Stimulated activated naive CD8-positive, alpha-beta T cell treated with anti-CD3 and anti-CD28 coated beads, Interleukin-15, Interleukin-2, amounts not matched to agents 100 ng/mL and 50 ng/mL, for 24 hours (primary cell): Measurements from ENCODE around the gene LSAMP.

Experiments
- H3K27ac Mint-ChIP-seq: one replicate; pipeline ENCODE4 v1.8.0; 2021; ENCODE audit warnings: mild to moderate bottlenecking, mixed read lengths
- H3K27me3 Mint-ChIP-seq: one replicate; pipeline ENCODE4 v1.8.0; 2021; ENCODE audit warnings: mixed read lengths
- H3K36me3 Mint-ChIP-seq: one replicate; pipeline ENCODE4 v1.8.0; 2021; ENCODE audit warnings: low read depth, mixed read lengths
- H3K4me1 Mint-ChIP-seq: one replicate; pipeline ENCODE4 v1.8.0; 2021; ENCODE audit warnings: low read depth, mixed read lengths
- H3K4me3 Mint-ChIP-seq: one replicate; pipeline ENCODE4 v1.8.0; 2021; ENCODE audit warnings: mild to moderate bottlenecking, mixed read lengths
- H3K9me3 Mint-ChIP-seq: one replicate; pipeline ENCODE4 v1.8.0; 2021; ENCODE audit warnings: mixed read lengths

The LSAMP gene

DNA sequence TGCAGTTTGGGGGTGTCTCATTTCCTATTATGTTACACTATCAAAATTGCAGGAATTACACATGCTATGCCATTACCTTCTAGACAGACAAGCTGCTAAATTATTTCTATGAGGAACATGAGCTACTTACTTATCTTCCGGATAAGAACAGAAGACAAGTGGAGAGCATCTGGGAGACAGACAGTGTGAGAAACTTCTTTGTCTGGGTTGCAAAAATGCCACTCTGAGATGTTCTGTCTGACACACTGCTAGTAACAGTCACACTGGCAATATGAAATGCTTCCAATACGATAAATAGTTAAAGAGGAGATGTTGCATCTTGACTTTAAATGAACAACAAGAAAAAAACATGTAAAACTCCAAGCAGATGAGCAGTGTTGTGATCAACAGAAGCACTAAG, 40.1 kb downstream of the LSAMP start:
- H3K36me3 Mint-ChIP-seq = no peaks in the 10 kb centered on the region
- no peaks in the 10 kb centered on the region for H3K9me3 Mint-ChIP-seq
- no peaks in the 10 kb centered on the region for H3K4me1 Mint-ChIP-seq
- H3K27me3 Mint-ChIP-seq = no peaks in the 10 kb centered on the region
- no peak overlapping the region for H3K27ac Mint-ChIP-seq
- no peak overlapping the region for H3K4me3 Mint-ChIP-seq

GRCh38 chr3:116399701-116400226, 45.5 kb downstream of the LSAMP start:
- H3K4me1 Mint-ChIP-seq = no peaks in the 10 kb centered on the region
- no peaks in the 10 kb centered on the region for H3K9me3 Mint-ChIP-seq
- no peak overlapping the region for H3K4me3 Mint-ChIP-seq
- H3K27ac Mint-ChIP-seq = no peak overlapping the region
- H3K27me3 Mint-ChIP-seq = no peaks in the 10 kb centered on the region
- H3K36me3 Mint-ChIP-seq = no peaks in the 10 kb centered on the region

DNA sequence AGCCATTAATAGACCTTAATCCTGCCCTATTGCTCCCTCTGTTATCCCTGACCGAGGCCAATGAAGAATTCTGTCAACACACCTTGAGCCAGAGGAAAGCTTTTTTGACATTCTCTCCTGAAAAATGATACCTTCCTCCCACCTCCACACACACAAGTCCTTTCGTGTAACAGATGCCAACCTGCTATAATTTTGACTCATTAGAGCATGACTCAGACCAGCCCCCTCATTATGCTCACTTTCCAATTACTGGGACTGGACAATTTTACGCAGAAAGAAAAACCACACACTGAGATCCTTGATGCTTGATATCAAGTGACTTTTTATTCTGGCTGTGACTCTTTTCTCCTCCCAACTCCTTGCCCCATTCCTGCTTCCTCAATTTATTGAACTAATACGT, 50.9 kb downstream of the LSAMP start:
- no peak overlapping the region for H3K4me3 Mint-ChIP-seq
- no peak overlapping the region for H3K27ac Mint-ChIP-seq
- peaks cover 4% of the 10 kb centered on the region for H3K9me3 Mint-ChIP-seq
- no peaks in the 10 kb centered on the region for H3K27me3 Mint-ChIP-seq
- no peaks in the 10 kb centered on the region for H3K4me1 Mint-ChIP-seq
- no peaks in the 10 kb centered on the region for H3K36me3 Mint-ChIP-seq

DNA sequence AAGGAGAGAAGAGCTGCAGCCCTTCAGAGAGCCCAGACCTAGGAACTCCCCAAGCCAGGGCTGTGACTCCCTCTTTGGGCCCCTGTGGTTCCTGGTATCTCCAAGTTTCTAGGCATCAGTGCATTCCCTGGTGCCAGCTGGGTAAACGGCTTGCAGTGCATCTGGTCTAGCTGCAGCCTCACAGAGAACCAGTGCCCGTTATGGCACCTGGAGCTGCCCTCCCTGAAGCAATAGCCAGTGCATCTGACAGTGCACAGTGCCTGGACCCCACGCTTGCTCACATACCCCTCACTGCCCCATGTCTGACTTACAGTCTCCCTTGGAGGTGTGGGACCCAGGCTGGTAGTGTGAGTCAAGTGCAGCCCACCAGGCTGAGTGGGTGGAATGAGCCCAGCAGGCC, 52.1 kb downstream of the LSAMP start:
- Mint-ChIP-seq H3K36me3 (no peaks in the 10 kb centered on the region), H3K9me3 (peaks cover 4% of the 10 kb centered on the region), H3K27me3 (no peaks in the 10 kb centered on the region), H3K4me3 (no peak overlapping the region), H3K27ac (no peak overlapping the region), H3K4me1 (no peaks in the 10 kb centered on the region)

DNA sequence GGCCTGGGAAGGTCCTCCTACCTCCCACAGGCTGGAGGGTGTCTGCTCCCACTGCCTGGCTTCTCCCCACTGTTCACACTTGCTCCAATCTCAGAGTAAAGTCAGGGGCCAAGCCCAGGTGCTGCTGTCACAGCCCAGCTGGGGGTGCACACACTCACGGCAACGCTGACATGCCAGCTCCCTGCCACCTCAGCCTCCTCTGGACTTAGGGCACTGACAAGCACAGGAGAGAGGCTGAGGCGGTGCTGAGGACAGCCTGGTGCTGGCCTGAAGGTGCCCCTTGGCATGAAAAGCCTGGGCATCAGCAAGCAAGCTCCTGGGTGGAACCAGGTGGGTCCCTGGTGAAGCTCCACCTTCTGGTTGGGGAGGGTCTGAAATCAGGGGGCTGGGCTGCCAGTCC, 53.0 kb downstream of the LSAMP start:
- Mint-ChIP-seq H3K4me3 (no peak overlapping the region), H3K9me3 (peaks cover 4% of the 10 kb centered on the region), H3K36me3 (no peaks in the 10 kb centered on the region), H3K27ac (no peak overlapping the region), H3K4me1 (no peaks in the 10 kb centered on the region), H3K27me3 (no peaks in the 10 kb centered on the region)

DNA sequence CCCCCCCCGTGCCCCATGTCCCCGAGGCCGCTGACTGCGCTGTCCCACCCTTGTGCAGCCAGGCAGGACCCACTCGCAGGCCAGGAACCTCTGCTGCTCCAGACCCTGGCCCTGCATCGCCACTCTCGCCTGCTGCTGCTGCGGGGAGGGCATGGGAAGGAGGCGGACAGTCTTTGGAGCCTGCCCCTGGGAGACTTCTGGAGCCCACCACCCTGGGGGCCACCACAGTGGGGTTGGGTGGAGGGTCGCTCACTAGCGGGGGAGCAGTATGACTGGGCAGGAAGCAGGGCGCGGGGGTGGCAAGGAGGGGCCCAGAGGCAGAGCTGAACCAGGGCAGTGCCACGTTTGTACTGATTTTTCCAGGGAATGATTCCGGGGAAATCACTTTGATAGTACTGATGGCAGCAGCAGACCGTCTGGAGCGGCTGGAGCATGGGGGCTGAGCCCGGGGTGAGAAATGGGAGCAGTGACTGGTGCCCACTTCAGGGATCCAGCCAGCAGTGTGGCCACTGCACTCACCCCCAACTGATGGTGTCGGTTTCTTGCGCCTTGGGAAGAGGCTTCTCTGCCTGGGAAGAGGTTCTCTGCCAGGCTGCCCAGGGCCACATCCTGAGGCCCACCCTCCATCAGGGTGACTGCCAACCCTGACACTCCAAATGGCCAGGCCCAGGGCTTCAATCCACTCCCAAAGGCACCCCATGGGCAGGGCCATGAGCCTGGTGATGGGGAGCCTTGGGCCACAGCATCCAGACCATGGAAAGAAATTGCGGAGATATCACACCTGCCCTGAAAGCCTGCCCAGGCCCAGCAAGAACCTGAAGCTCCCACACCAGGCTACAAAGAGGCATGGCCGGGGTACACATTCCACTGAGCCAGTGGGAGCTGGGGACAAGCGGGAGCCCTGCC, 53.7 kb downstream of the LSAMP start:
- Mint-ChIP-seq H3K27me3 (no peaks in the 10 kb centered on the region), H3K27ac (no peak overlapping the region), H3K36me3 (no peaks in the 10 kb centered on the region), H3K4me1 (no peaks in the 10 kb centered on the region), H3K9me3 (peaks cover 9% of the 10 kb centered on the region), H3K4me3 (no peak overlapping the region)

GRCh38 chr3:116390318-116390717, 55.0 kb downstream of the LSAMP start:
- peaks cover 10% of the 10 kb centered on the region for H3K9me3 Mint-ChIP-seq
- no peak overlapping the region for H3K27ac Mint-ChIP-seq
- no peaks in the 10 kb centered on the region for H3K27me3 Mint-ChIP-seq
- no peak overlapping the region for H3K4me3 Mint-ChIP-seq
- H3K36me3 Mint-ChIP-seq = no peaks in the 10 kb centered on the region
- no peaks in the 10 kb centered on the region for H3K4me1 Mint-ChIP-seq

GRCh38 chr3:116388867-116389385, 56.4 kb downstream of the LSAMP start:
- Mint-ChIP-seq H3K9me3 (peaks cover 10% of the 10 kb centered on the region), H3K27ac (no peak overlapping the region), H3K27me3 (no peaks in the 10 kb centered on the region), H3K4me1 (no peaks in the 10 kb centered on the region), H3K4me3 (no peak overlapping the region), H3K36me3 (no peaks in the 10 kb centered on the region)

DNA sequence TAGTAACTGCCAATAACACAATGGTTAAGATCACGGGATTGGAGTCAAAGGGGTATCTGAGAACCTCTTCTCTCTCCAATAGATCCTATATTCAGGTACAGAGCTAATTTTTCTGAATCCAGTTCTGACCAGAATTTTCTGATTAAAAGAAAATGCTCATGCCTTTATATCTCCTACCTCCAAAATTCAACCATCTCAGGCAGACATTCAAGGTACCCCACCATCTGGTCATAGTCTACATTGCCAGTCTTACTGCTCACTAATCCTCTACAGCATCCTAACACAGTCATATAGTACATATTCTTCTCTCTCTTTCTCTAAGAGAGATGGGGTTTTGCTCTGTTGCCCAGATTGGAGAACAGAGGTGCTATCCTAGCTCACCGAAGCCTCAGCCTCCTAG, 59.1 kb downstream of the LSAMP start:
- H3K4me3 Mint-ChIP-seq = no peak overlapping the region
- H3K27me3 Mint-ChIP-seq = no peaks in the 10 kb centered on the region
- H3K9me3 Mint-ChIP-seq = peaks cover 13% of the 10 kb centered on the region
- H3K36me3 Mint-ChIP-seq = no peaks in the 10 kb centered on the region
- H3K4me1 Mint-ChIP-seq = no peaks in the 10 kb centered on the region
- H3K27ac Mint-ChIP-seq = no peak overlapping the region

GRCh38 chr3:116384717-116385116, 60.6 kb downstream of the LSAMP start:
- H3K4me3 Mint-ChIP-seq = no peak overlapping the region
- H3K9me3 Mint-ChIP-seq = peaks cover 9% of the 10 kb centered on the region
- H3K4me1 Mint-ChIP-seq = no peaks in the 10 kb centered on the region
- H3K27me3 Mint-ChIP-seq = no peaks in the 10 kb centered on the region
- H3K27ac Mint-ChIP-seq = no peak overlapping the region
- H3K36me3 Mint-ChIP-seq = no peaks in the 10 kb centered on the region

DNA sequence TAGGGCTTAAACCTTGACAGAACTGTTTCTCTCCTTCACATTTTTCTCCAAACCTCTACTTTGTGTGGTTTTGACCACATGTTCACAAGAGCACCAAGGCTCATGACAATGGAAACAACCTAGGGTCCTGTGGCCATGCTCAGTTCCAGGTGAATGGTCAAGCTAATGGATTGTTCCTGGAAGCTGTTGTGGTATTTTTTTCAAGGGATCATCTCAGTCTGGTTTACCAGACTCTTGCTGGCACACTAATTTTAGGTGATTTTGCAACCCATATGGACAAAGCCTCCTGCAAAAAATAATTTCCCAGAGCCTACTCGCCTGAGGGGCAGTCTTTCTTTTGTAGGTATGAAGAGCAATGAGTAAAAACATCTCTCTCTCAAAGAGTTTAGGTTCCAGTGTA, 67.2 kb downstream of the LSAMP start:
- H3K9me3 Mint-ChIP-seq = peaks cover 4% of the 10 kb centered on the region
- no peak overlapping the region for H3K4me3 Mint-ChIP-seq
- H3K36me3 Mint-ChIP-seq = no peaks in the 10 kb centered on the region
- no peaks in the 10 kb centered on the region for H3K4me1 Mint-ChIP-seq
- no peaks in the 10 kb centered on the region for H3K27me3 Mint-ChIP-seq
- no peak overlapping the region for H3K27ac Mint-ChIP-seq

DNA sequence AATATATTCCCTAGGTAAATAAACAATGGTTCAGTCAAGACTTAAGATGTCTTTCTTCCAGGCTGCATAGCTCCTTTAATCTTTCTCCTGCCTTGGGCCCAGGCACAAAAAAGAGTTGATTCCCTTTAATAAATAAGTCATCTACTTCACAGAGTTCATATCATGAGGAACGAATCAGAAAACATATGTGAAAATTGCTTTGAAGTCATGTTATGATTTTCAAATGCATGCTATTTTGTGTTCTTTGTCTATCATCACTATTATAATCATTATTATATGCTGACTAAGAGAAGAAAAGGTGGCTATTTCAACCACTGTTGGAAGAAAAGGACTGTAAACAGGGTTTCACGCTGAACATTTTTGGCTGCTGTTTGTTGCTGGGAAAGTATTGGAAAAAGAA, 70.4 kb downstream of the LSAMP start:
- no peaks in the 10 kb centered on the region for H3K4me1 Mint-ChIP-seq
- no peaks in the 10 kb centered on the region for H3K36me3 Mint-ChIP-seq
- no peak overlapping the region for H3K27ac Mint-ChIP-seq
- no peak overlapping the region for H3K4me3 Mint-ChIP-seq
- peaks cover 3% of the 10 kb centered on the region for H3K9me3 Mint-ChIP-seq
- no peaks in the 10 kb centered on the region for H3K27me3 Mint-ChIP-seq

GRCh38 chr3:116367761-116368395, 77.4 kb downstream of the LSAMP start:
- Mint-ChIP-seq H3K9me3 (peaks cover 14% of the 10 kb centered on the region), H3K4me3 (no peak overlapping the region), H3K27me3 (no peaks in the 10 kb centered on the region), H3K27ac (no peak overlapping the region), H3K36me3 (no peaks in the 10 kb centered on the region), H3K4me1 (no peaks in the 10 kb centered on the region)

DNA sequence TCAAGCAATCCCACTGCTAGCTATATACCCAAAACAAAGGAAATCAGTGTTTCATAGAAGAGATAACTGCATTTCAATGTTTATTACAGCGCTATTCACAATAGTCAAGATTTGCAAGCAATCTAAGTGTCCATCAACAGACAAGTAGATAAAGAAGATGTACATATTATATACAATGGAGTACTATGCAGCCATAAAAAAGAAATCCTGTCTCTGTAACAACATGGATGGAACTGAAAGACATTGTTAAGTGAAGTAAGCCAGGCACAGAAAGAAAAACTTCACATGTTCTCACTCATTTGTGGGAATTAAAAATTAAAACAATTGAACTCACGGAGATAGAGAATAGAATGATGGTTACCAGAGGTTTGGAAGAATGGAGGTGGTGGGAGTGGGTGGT, 89.2 kb downstream of the LSAMP start:
- Mint-ChIP-seq H3K27ac (no peak overlapping the region), H3K36me3 (no peaks in the 10 kb centered on the region), H3K4me1 (no peaks in the 10 kb centered on the region), H3K27me3 (no peaks in the 10 kb centered on the region), H3K9me3 (peaks cover 13% of the 10 kb centered on the region), H3K4me3 (no peak overlapping the region)

- no peaks in the 10 kb centered on the region for H3K36me3 Mint-ChIP-seq
- H3K27ac Mint-ChIP-seq = no peak overlapping the region
- no peak overlapping the region for H3K4me3 Mint-ChIP-seq
- H3K27me3 Mint-ChIP-seq = no peaks in the 10 kb centered on the region
- peaks cover 15% of the 10 kb centered on the region for H3K9me3 Mint-ChIP-seq
- no peaks in the 10 kb centered on the region for H3K4me1 Mint-ChIP-seq
Measured at GRCh38 chr3:116354382-116354781, 90.9 kb downstream of the LSAMP start.
